Measurements from ENCODE around the gene CAPZA1.
A peak's percentile ranks its signal among the peaks of the same experiment; 100 is the strongest.

The CAPZA1 gene

GRCh38 chr1:112704934-112705627 lies 85.4 kb downstream of the CAPZA1 start (continued):
- TF ChIP-seq ZNF426 (tag by site-specific recombination; IDR thresholded peaks at IDR 0.05) (no peak), ELK4 (IDR thresholded peaks at IDR 0.05; ENCODE audit: borderline replicate concordance, low read depth, low read length) (no peak), BCL6B (tag by site-specific recombination; IDR thresholded peaks at IDR 0.05) (no peak), CTCF (tag by site-specific recombination; IDR thresholded peaks at IDR 0.05) (no peak), ZNF211 (tag by site-specific recombination; IDR thresholded peaks at IDR 0.05; ENCODE audit: low read depth) (no peak), ZNF394 (tag by site-specific recombination; IDR thresholded peaks at IDR 0.05; ENCODE audit: borderline replicate concordance) (0 out of 2 replicates have a peak, but pooled peaks have one; percentile 11), ZNF626 (tag by site-specific recombination; IDR thresholded peaks at IDR 0.05) (no peak), GLIS1 (tag by site-specific recombination; IDR thresholded peaks at IDR 0.05) (peak; percentile 95), ZNF677 (tag by site-specific recombination; IDR thresholded peaks at IDR 0.05) (no peak), ZNF514 (tag by site-specific recombination; IDR thresholded peaks at IDR 0.05) (no peak), ZNF26 (tag by site-specific recombination; IDR thresholded peaks at IDR 0.05) (no peak), ZNF621 (tag by site-specific recombination; IDR thresholded peaks at IDR 0.05) (no peak), SCRT1 (tag by site-specific recombination; IDR thresholded peaks at IDR 0.05; ENCODE audit: borderline replicate concordance) (no peak), ZNF785 (tag by site-specific recombination; IDR thresholded peaks at IDR 0.05) (no peak), ZBTB6 (tag by site-specific recombination; IDR thresholded peaks at IDR 0.05) (peak; percentile 95), ZNF513 (tag by site-specific recombination; IDR thresholded peaks at IDR 0.05) (no peak), ZNF133 (tag by site-specific recombination; IDR thresholded peaks at IDR 0.05) (no peak), ZNF354C (tag by site-specific recombination; IDR thresholded peaks at IDR 0.05; ENCODE audit: borderline replicate concordance, low read depth) (no peak), ZNF704 (tag by site-specific recombination; IDR thresholded peaks at IDR 0.05) (no peak), ZBTB48 (tag by site-specific recombination; IDR thresholded peaks at IDR 0.05) (no peak), KLF1 (tag by site-specific recombination; IDR thresholded peaks at IDR 0.05) (peak; percentile 62), ZNF280C (tag by site-specific recombination; IDR thresholded peaks at IDR 0.05) (no peak), ZNF707 (tag by site-specific recombination; IDR thresholded peaks at IDR 0.05) (no peak)

Measured in HEK293 (cell line).